GM12878 (cell line): Measurements from ENCODE around the gene FBXL15.

Experiments used
- TAF1 ChIP-seq: IDR thresholded peaks from 2 replicates; pipeline ENCODE4 v1.6.1; 2011; ENCODE audit warnings: mild to moderate bottlenecking, low read depth, low read length, borderline replicate concordance
- TF ChIP-seq, protein P1 (sequence below): fragments of 450-650 bp; IDR thresholded peaks from 2 replicates; pipeline ENCODE4 v1.6.1; 2018; ENCODE audit warnings: borderline replicate concordance, mild to moderate bottlenecking; ENCODE audit not compliant: partially characterized antibody
- TF ChIP-seq, protein P2 (sequence below), 3 experiments: IDR thresholded peaks in 2 of 3; conservative IDR thresholded peaks in 1 of 3; 2 replicates each; pipeline ENCODE4 v1.5.1; 2011; ENCODE audit warnings: low read depth in 3 of 3, low read length in 3 of 3, mild to moderate bottlenecking in 3 of 3, control low read depth in 2 of 3, moderate library complexity in 2 of 3, inconsistent platforms in 1 of 3, mixed read lengths in 1 of 3; ENCODE audit not compliant: control insufficient read depth in 2 of 3, insufficient read depth in 1 of 3; ENCODE audit errors: extremely low read depth in 1 of 3

GRCh38 chr10:102375867-102376266 is 44.8 kb upstream of the FBXL15 start:
- TF ChIP-seq, protein P1, sequence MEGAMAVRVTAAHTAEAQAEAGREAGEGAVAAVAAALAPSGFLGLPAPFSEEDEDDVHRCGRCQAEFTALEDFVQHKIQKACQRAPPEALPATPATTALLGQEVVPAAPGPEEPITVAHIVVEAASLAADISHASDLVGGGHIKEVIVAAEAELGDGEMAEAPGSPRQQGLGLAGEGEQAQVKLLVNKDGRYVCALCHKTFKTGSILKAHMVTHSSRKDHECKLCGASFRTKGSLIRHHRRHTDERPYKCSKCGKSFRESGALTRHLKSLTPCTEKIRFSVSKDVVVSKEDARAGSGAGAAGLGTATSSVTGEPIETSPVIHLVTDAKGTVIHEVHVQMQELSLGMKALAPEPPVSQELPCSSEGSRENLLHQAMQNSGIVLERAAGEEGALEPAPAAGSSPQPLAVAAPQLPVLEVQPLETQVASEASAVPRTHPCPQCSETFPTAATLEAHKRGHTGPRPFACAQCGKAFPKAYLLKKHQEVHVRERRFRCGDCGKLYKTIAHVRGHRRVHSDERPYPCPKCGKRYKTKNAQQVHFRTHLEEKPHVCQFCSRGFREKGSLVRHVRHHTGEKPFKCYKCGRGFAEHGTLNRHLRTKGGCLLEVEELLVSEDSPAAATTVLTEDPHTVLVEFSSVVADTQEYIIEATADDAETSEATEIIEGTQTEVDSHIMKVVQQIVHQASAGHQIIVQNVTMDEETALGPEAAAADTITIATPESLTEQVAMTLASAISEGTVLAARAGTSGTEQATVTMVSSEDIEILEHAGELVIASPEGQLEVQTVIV: no peak
- no peak for TF ChIP-seq TAF1
- TF ChIP-seq, protein P2, sequence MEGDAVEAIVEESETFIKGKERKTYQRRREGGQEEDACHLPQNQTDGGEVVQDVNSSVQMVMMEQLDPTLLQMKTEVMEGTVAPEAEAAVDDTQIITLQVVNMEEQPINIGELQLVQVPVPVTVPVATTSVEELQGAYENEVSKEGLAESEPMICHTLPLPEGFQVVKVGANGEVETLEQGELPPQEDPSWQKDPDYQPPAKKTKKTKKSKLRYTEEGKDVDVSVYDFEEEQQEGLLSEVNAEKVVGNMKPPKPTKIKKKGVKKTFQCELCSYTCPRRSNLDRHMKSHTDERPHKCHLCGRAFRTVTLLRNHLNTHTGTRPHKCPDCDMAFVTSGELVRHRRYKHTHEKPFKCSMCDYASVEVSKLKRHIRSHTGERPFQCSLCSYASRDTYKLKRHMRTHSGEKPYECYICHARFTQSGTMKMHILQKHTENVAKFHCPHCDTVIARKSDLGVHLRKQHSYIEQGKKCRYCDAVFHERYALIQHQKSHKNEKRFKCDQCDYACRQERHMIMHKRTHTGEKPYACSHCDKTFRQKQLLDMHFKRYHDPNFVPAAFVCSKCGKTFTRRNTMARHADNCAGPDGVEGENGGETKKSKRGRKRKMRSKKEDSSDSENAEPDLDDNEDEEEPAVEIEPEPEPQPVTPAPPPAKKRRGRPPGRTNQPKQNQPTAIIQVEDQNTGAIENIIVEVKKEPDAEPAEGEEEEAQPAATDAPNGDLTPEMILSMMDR (IDR thresholded peaks at IDR 0.05 in 2 of 3, conservative IDR thresholded peaks at IDR 0.05 in 1 of 3; ENCODE audit: control insufficient read depth in 2 of 3, extremely low read depth in 1 of 3, insufficient read depth in 1 of 3, low read depth in 3 of 3, low read length in 3 of 3): no peak
